ENCODE measurements around the gene GAGE10. TPM values are rescaled to one million over a fixed set of nuclear protein-coding genes. Genes with fewer than 3 reads are reported as not detected.

GAGE10 gene
- total and polyA plus RNA-seq, 9 of the 15 experiments (the other 6 are each of a cell fraction or from before 2014, with no cell fraction given) = 0.80 to 3.1 (median 0.96) TPM; not detected in 4

GRCh38 chrX:49269010-49269766 is 34.3 kb upstream of the GAGE10 start (continued):
- TF ChIP-seq, protein P1, sequence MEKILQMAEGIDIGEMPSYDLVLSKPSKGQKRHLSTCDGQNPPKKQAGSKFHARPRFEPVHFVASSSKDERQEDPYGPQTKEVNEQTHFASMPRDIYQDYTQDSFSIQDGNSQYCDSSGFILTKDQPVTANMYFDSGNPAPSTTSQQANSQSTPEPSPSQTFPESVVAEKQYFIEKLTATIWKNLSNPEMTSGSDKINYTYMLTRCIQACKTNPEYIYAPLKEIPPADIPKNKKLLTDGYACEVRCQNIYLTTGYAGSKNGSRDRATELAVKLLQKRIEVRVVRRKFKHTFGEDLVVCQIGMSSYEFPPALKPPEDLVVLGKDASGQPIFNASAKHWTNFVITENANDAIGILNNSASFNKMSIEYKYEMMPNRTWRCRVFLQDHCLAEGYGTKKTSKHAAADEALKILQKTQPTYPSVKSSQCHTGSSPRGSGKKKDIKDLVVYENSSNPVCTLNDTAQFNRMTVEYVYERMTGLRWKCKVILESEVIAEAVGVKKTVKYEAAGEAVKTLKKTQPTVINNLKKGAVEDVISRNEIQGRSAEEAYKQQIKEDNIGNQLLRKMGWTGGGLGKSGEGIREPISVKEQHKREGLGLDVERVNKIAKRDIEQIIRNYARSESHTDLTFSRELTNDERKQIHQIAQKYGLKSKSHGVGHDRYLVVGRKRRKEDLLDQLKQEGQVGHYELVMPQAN (IDR thresholded peaks at IDR 0.05; ENCODE audit: borderline replicate concordance) = no peak; the same call in 1 of the 2 replicates
- no peak for TF ChIP-seq ZNF197 (CRISPR knock-in tag; IDR thresholded peaks at IDR 0.05; ENCODE audit: low read depth)
- peak; percentile 82 for TF ChIP-seq POLR2B (IDR thresholded peaks at IDR 0.05; ENCODE audit: low read depth, partially characterized antibody)
- TF ChIP-seq XRCC3 (IDR thresholded peaks at IDR 0.05) = no peak
- TF ChIP-seq, protein P2, sequence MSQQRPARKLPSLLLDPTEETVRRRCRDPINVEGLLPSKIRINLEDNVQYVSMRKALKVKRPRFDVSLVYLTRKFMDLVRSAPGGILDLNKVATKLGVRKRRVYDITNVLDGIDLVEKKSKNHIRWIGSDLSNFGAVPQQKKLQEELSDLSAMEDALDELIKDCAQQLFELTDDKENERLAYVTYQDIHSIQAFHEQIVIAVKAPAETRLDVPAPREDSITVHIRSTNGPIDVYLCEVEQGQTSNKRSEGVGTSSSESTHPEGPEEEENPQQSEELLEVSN (IDR thresholded peaks at IDR 0.05; ENCODE audit: borderline replicate concordance in 1 of 2, extremely low read depth in 1 of 2, insufficient read depth in 1 of 2, insufficient read length in 1 of 2, low read depth in 1 of 2, low read length in 1 of 2, poor library complexity in 1 of 2, severe bottlenecking in 1 of 2) = peak in 1 of 2 experiments; percentile 48
- no peak for TF ChIP-seq RAD21 (CRISPR knock-in tag; conservative IDR thresholded peaks at IDR 0.05 in 1 of 2, IDR thresholded peaks at IDR 0.05 in 1 of 2)
- no peak for TF ChIP-seq XRCC4 (IDR thresholded peaks at IDR 0.05; ENCODE audit: extremely low read depth, insufficient read depth, insufficient read length)
- TF ChIP-seq RCOR1 (IDR thresholded peaks at IDR 0.05; ENCODE audit: borderline replicate concordance in 1 of 2, low read depth in 2 of 2, low read length in 2 of 2) = no peak
- TF ChIP-seq ZNF217 (CRISPR knock-in tag; IDR thresholded peaks at IDR 0.05) = no peak
- TF ChIP-seq ID3 (CRISPR knock-in tag; IDR thresholded peaks at IDR 0.05) = no peak
- TF ChIP-seq ID3 (tag; IDR thresholded peaks at IDR 0.05) = no peak
- no peak for TF ChIP-seq CHCHD3 (CRISPR knock-in tag; IDR thresholded peaks at IDR 0.05)
- TF ChIP-seq ZNF639 (CRISPR knock-in tag; conservative IDR thresholded peaks at IDR 0.05 in 1 of 2, IDR thresholded peaks at IDR 0.05 in 1 of 2) = no peak
- TF ChIP-seq ETS2 (tag; IDR thresholded peaks at IDR 0.05; ENCODE audit: borderline replicate concordance, poor library complexity, severe bottlenecking) = no peak
